NCI-H345 (cell line): ENCODE measurements around the gene INSC.

ENCODE experiments used
- DNase-seq: peaks from one replicate; lab custom pipeline; 2025; lab: John Stamatoyannopoulos, UW

The INSC gene

DNA sequence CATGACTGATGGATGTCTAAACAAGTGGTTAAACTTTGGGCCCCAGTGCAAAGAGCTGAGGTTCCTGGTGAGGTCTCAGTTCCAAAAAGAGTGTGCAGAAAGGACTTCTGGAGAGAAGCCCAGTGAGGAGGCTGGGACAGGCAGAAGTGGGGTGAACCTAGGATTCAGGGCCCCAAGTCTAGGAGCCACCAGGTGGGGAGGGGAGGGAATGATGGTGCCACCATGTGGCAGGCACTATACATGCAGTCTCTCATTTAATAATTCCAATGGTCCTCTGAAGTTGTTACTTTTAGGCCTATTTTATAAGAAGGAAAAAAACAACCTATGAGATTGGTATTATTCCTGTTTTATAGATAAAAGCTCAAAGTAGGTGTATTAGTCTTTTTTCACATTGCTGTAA is 102.0 kb downstream of the INSC start:
- DNase-seq, result no peak

DNA sequence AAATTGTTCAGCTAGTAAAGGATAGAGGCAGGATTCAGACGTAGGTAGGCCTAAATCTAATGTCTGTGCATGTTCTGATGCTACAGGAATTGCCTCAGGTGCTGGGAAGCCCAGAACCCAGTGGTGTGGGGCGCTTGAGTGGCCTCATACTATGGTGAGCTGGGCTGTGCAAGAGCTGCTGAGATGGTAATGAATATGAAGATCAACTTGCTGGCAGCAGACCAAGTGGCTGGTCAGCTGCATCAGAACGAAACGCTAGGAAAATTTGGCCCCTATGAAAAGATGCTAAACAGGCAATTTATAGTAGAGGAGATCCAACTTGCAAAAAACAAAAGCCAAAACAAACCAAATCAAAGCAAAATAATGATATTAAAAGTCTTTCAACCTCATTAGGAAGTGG is 102.7 kb downstream of the INSC start:
- DNase-seq, result no peak

GRCh38 chr11:15222777-15223176 is 108.1 kb downstream of the INSC start:
- no peak for DNase-seq

- no peak for DNase-seq
These were observed 108.6 kb downstream of the INSC start for GRCh38 chr11:15223318-15223717.

GRCh38 chr11:15224466-15224865 is 109.7 kb downstream of the INSC start:
- no peak for DNase-seq

- DNase-seq, result no peak
These were observed 112.3 kb downstream of the INSC start for GRCh38 chr11:15227011-15227410.

- no peak for DNase-seq
These were observed 113.7 kb downstream of the INSC start for GRCh38 chr11:15228331-15228849.

- no peak for DNase-seq
These were observed 114.3 kb downstream of the INSC start for GRCh38 chr11:15229069-15229468.

GRCh38 chr11:15232496-15232895 is 117.8 kb downstream of the INSC start:
- no peak for DNase-seq

GRCh38 chr11:15233371-15234165 is 118.8 kb downstream of the INSC start:
- DNase-seq, result no peak

DNA sequence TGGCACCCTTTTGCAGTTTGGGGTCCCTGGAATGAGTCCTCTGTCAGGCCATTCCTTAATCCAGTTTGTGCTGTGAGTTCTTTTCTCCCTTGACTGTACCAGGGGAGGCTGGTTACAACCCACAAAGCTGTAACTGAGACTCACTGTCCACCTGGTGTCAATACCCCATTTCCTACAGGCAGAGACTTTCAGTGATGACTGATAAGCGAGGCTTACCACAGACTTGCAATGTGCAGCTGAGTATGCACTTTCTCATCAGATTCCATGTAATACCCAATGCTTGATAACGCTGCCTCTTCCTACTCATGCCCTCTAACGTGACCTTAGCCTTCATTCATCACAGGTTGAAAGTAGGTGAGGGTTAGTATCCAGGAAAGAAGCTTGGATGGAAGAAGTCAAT is 120.1 kb downstream of the INSC start:
- no peak for DNase-seq

DNA sequence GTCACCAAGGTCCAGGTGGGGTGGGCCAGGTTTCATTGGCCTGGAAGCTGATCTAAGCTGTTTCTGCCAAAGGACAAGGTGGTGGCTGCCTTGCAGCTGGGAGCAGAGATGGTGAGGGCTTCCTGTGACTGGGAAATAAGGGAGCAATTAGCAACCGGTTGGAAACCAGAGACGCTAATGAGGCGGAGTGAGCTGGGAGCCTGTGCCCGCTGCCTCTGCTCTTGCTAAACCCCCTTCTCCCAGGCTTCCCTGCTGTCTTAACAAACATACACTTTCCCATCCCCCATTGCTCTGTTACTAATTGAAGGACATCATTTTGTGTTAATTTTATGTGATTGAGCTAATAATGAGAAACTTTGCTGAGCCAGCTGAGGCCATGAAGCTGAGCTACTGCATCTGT is 121.8 kb downstream of the INSC start:
- peak; percentile 33 for DNase-seq

DNA sequence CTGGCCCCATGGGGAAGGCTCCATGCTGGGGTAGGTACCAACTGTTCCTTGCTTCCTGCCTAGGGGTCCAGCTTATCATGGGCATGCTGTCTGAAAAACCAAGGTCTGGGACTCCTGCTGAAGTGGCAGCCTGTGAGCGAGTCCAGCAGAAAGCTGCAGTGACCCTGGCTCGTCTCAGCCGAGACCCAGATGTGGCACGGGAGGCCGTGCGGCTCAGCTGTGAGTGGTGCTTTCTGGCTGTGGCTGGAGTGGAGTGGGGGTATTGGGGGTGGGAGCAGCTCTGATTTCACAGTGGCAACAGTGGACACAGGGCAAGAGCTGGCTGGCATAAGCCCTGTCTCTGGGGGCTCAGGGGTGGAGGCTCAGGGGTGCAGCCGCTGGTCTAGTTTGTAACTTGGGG is 124.1 kb downstream of the INSC start:
- no peak for DNase-seq

GRCh38 chr11:15248749-15249148 is 134.0 kb downstream of the INSC start:
- DNase-seq, result no peak

DNA sequence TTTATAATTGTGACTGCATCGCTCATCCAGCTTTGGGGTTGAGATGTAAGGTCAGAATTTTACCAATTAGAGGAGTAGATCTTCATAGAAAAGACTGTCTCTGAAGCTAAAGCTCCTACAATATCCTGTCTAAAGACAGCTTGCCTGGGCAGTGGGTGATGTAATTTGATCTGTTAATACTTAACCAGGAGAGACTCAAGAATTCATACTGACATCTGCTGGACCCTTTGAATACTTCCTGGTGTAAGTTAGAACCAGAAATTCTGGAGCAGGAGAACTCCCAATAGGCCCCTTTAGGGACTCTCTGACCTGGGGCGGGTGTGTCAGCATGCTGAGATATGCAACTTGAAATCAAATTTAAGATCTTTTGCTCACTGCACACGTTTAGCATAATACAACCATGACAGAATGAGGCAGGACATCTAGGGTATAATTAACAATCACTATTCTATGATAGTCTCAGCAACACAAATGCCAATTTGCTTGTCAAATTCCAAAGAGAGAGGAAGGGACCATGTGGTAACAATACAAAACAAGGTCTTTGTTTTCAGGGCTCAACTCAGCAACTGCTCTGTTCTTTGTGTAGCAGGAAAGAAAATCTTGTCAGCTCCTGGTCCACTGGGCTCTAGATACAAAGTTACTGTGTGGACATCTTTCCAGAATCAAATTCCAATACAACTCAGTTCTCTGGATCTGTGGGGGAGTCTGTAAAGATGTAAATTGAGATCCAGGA is 143.9 kb downstream of the INSC start:
- peak; percentile 64 for DNase-seq

- DNase-seq, result no peak
These were observed 152.3 kb downstream of the INSC start for GRCh38 chr11:15266999-15267398.

GRCh38 chr11:15268598-15268997 is 153.9 kb downstream of the INSC start:
- no peak for DNase-seq

DNA sequence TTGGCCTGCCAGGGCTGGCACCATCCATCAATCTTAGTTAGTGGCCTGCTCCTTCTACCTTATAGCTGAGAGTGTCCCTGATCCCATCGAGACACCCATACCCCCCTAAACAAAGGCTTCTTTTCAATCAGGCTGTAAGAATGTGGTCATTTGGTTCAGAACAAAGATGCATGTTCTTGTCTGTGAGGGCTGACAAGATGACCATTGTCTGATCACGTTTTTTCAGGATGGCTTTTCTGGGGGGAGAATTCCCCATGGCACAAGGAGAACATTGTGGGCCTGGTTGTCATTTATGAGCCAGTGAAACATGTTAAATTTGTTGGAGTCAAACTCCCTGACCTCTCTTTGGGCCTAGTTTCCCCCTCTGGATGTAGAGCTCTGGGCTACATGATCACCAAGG is 160.4 kb downstream of the INSC start:
- DNase-seq, result no peak

DNA sequence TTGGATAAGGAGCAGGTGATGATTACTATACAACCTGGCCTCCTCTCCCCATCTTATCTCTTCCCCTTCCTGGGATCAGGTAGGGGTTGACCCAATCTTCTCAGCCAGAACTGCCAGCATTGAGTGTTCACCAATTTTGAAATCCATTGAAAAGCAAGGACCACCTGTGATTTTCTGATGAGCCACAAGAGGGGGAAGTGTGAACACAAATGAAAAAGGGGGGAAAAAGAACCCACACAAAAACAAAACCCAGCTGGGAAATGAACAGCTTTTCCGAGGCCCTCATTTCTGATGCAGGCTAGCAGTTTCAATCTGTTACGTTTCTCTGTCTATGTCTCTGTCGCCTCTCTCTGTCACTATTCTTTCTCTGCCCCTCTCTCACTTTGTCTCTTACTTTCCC is 161.9 kb downstream of the INSC start:
- DNase-seq, result peak; percentile 34

GRCh38 chr11:15278128-15278527 is 163.4 kb downstream of the INSC start:
- DNase-seq, result no peak

- DNase-seq, result no peak
These were observed 165.7 kb downstream of the INSC start for GRCh38 chr11:15280393-15280792.

GRCh38 chr11:15282754-15283153 is 168.0 kb downstream of the INSC start:
- DNase-seq, result no peak

DNA sequence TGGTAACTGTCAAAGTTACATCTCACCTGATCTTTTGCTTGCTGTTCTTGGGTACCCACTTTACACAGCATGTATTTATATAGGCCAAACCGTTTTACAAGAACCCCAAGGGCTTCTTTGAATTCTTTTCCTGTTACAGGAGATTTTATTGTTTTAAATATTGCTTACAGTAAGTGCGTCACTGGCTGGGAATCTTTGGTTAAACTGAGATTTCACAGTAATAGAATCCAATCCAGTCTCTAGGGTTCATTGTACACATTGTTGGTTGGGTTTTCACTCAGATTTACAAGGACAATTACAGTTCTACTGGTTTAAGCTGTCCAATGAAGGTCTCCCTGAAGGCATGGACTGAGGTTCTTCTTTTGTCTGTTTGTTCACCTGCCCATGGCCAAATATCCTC is 171.7 kb downstream of the INSC start:
- DNase-seq, result no peak
